Skeletal muscle satellite cell (primary cell): Measurements from ENCODE around the gene ZBTB8OS.

Source experiments
- H3K27me3 ChIP-seq: 2 replicates; pipeline ENCODE4 v1.7.0; 2013; ENCODE audit warnings: low read length; ENCODE audit not compliant: control insufficient read depth, insufficient read depth
- H3K36me3 ChIP-seq: 2 replicates; pipeline ENCODE4 v1.7.0; 2013; ENCODE audit warnings: mild to moderate bottlenecking, control low read depth, low read length; ENCODE audit not compliant: insufficient read depth
- H3K4me1 ChIP-seq: 2 replicates; pipeline ENCODE4 v1.7.0; 2013; ENCODE audit warnings: low read length; ENCODE audit not compliant: control insufficient read depth, insufficient read depth
- H3K4me2 ChIP-seq: 2 replicates; pipeline ENCODE4 v1.7.0; 2013; ENCODE audit warnings: mild to moderate bottlenecking, low read length
- H3K4me3 ChIP-seq: 2 replicates; pipeline ENCODE4 v1.7.0; 2013; ENCODE audit warnings: low read length
- H3K9ac ChIP-seq: 2 replicates; pipeline ENCODE4 v1.7.0; 2013; ENCODE audit warnings: mild to moderate bottlenecking, low read depth, low read length, moderate library complexity
- H3K9me3 ChIP-seq: replicated peaks from 2 replicates; pipeline ENCODE4 v1.7.0; 2013; ENCODE audit warnings: mild to moderate bottlenecking, control low read depth, low read length

Gene ZBTB8OS

DNA sequence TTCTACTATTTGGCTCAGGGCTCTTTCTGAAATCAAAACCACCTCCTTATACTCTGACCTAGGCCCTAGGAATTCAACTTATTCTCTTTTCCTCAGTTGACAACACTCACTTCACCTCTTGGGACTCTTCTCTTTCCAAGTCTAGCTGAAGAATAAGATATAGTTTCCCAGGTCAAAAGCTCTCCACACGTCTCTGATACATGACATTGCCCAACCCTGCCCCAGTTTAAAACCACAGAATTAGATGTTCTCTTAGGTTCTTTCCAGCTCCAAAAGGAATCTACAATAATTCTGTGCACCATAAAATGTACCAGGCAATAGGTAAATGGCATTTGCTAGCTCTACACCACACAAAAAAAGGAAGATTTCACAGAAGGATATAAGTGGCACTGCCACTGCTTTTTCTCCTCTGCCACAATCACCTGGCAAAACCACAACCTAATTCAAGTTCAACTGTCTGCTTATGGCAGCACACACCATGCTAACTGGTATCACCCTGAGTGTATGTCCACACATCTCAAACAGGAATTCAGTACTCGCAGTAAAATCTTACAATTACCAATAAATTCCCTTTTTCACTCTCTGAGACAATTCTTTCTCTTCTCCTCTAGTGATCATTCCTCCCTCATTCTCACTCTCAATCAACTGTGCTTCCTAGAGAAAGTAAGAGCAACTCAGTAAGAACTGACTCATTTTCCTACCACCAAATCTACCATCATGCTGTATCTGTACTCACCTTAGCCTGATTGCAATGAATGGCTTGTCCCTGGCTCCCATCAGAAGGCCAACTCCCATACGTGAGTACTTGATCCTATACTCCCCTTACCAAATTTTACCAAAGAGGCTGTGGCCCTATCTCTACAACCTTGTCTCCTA, 27.3 kb downstream of the ZBTB8OS start:
- H3K9ac ChIP-seq = no peak overlapping the region
- H3K36me3 ChIP-seq = peaks cover 25% of the 10 kb centered on the region
- H3K27me3 ChIP-seq = no peaks in the 10 kb centered on the region
- H3K4me3 ChIP-seq = no peak overlapping the region
- H3K4me2 ChIP-seq = no peak overlapping the region
- no peaks in the 10 kb centered on the region for H3K4me1 ChIP-seq
- no peaks in the 10 kb centered on the region for H3K9me3 ChIP-seq

DNA sequence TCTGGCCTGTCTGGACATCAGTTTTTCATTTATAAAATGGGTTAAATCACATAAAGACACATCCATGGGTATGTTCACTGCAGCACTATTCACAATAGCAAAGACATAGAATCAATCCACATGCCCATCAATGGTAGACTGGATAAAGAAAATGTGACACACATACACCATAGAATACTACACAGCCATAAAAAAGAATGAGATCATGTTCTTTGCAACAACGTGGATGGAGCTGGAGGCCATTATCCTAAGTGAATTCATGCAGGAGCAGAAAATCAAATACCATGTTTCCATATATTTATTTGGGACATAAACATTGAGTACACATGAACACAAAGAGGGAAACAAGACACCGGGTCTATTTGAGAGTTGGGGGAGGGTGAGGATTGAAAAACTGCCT, 28.1 kb downstream of the ZBTB8OS start:
- H3K4me1 ChIP-seq = no peaks in the 10 kb centered on the region
- H3K4me3 ChIP-seq = no peak overlapping the region
- no peak overlapping the region for H3K9ac ChIP-seq
- peaks cover 20% of the 10 kb centered on the region for H3K36me3 ChIP-seq
- no peak overlapping the region for H3K4me2 ChIP-seq
- H3K9me3 ChIP-seq = no peaks in the 10 kb centered on the region
- H3K27me3 ChIP-seq = no peaks in the 10 kb centered on the region

DNA sequence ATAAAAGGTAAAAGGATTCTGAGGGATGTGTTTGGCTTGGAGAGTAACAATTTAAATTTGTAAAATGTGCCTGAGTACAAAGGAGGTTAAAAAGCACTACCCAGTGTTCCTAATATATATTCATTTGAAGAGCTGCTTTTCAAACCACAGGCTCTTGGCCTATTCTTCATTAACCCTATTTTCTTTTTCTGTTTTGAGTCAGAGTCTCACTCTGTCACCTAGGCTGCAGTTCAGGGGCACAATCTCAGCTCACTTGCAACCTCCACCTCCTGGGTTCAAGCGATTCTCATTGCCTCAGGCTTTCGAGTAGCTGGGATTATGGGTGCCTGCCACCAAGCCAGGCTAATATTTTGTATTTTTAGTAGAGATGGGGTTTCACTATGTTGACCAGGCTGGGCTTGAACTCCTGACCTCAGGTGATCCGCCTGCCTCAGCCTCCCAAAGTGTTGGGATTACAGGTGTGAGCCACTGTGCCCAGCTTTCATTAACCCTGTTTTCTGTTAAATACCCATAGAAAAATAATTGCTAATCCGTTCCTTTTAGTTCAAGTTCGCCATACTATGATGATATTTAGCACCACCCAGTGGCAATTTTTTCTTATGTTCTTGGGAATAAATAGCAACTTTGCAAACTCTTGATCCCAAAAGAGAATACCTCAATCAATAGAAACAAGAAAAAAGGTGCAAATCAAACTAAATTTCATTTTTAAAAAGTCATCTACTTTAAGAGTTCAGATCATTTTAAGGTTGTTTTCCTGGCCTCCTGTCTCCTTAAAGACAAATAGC, 30.5 kb downstream of the ZBTB8OS start:
- Histone ChIP-seq H3K36me3 (peaks cover 14% of the 10 kb centered on the region), H3K27me3 (no peaks in the 10 kb centered on the region), H3K4me1 (no peaks in the 10 kb centered on the region), H3K9me3 (no peaks in the 10 kb centered on the region), H3K4me2 (no peak overlapping the region), H3K9ac (no peak overlapping the region), H3K4me3 (no peak overlapping the region)

DNA sequence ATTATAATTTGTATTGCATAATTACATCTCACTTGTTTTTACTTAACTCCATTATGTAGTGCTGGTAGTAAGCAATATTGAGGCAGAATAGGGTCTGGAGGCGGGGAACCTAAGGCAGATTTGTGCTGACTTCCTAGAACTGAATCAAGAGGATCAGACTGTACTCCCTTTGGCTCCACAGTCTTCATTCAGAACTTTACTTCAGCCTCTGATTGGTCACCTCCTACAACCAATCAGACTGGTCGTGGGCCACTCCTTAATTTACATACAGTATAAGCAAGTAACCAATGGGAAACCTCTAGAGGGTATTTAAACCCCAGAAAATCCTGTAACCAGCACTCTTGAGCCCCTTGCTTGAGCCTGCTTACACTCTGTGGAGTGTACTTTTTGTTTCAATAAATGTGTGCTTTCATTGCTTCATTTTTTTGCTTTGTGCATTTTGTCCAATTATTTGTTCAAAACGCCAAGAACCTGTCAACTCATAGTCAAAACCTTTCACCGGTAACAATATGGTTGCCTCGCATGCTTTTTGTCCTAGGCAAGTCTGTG, 31.6 kb downstream of the ZBTB8OS start:
- no peak overlapping the region for H3K4me3 ChIP-seq
- H3K9ac ChIP-seq = no peak overlapping the region
- H3K36me3 ChIP-seq = peaks cover 11% of the 10 kb centered on the region
- H3K4me1 ChIP-seq = no peaks in the 10 kb centered on the region
- no peaks in the 10 kb centered on the region for H3K27me3 ChIP-seq
- H3K9me3 ChIP-seq = no peaks in the 10 kb centered on the region
- no peak overlapping the region for H3K4me2 ChIP-seq

DNA sequence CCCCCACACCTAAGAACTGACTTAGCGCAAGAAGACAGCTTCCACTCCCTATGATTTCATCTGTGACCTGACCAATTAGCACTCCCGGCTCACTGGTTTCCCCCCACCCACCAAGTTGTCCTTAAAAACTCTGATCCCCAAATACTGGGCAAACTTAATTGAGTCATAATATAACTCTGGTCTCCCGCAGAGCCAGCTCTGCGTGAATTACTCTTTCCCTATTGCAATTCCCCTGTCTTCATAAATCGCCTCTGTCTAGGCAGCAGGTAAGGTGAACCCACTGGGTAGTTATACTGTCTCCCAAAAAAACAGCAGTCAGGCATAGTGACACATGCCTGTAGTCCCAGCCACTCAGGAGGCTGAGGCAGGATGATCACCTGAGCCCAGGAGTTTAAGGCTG, 36.9 kb downstream of the ZBTB8OS start:
- Histone ChIP-seq H3K9ac (no peak overlapping the region), H3K4me2 (no peak overlapping the region), H3K4me1 (no peaks in the 10 kb centered on the region), H3K4me3 (no peak overlapping the region), H3K9me3 (no peaks in the 10 kb centered on the region), H3K36me3 (no peaks in the 10 kb centered on the region), H3K27me3 (no peaks in the 10 kb centered on the region)

DNA sequence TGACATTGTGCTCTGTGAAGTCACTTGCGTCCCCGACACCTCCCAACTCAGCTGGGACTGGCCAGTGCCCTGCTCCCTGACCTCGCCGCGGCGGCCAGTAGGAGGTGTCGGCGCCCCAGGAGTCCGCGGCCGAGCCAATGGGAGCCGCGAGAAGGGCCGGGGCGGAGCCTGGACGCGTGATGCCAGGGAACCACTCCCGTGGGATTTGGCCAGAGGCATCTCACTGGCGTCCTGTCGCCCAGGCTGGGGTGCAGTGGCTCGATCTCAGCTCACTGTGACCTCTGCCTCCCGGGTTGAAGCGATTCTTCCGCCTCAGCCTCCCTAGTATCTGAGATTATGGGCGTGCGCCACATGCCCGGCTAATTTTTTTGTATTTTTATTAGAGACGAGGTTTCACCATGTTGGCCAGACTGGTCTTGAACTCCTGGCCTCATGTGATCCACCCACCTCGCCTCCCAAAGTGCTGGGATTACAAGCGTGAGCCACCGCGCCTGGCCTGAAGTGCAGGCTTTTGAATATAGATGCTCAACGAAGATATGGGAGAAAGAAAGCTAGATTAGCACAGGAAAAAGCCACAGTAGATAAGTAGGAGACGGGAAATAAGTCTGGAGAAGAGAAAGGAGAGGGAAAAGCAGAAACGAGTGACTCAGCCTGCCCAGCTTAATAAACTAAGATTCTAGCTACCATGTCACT, 38.0 kb downstream of the ZBTB8OS start:
- H3K9me3 ChIP-seq = no peaks in the 10 kb centered on the region
- H3K4me2 ChIP-seq = peak overlapping the region; percentile 77
- no peaks in the 10 kb centered on the region for H3K27me3 ChIP-seq
- H3K36me3 ChIP-seq = no peaks in the 10 kb centered on the region
- no peaks in the 10 kb centered on the region for H3K4me1 ChIP-seq
- H3K9ac ChIP-seq = peak overlapping the region; percentile 38
- H3K4me3 ChIP-seq = peak overlapping the region; percentile 68

DNA sequence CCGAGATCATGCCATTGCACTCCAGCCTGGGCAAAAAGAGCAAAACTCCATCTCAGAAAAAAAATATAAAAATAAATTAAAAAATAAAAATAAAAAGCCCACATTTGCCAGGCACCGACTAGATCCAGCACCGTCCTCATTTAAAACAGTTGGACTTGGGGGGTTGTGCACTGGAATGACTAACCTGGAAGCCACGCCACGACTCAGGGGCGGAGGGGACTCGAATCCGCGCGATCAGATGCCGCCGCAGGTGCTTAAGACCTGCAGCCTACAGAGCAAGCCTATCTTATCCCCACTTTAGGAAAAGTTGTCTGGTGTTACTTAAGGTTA, 38.5 kb downstream of the ZBTB8OS start:
- H3K27me3 ChIP-seq = no peaks in the 10 kb centered on the region
- H3K4me2 ChIP-seq = peak overlapping the region; percentile 77
- no peaks in the 10 kb centered on the region for H3K4me1 ChIP-seq
- H3K4me3 ChIP-seq = peak overlapping the region; percentile 68
- no peaks in the 10 kb centered on the region for H3K9me3 ChIP-seq
- no peaks in the 10 kb centered on the region for H3K36me3 ChIP-seq
- H3K9ac ChIP-seq = peak overlapping the region; percentile 38

DNA sequence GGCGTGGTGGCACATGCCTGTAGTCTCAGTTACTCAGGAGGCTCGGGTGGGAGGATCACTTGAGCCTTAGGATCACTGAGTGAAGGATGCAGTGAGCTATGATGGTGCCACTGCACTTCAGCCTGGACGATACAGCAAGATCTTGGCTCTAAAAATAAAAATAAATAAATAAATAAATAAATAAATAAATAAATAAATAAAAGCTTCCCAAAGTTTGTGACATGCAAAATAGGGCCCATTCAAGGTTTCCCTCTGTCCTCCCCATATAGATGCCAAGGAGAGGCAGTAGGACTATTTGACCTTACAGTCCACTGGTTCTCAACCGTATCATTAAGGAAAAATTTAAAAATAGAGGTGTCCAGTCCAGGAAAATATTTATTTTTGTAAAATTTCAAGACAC, 41.2 kb downstream of the ZBTB8OS start:
- H3K4me1 ChIP-seq = no peaks in the 10 kb centered on the region
- H3K4me3 ChIP-seq = no peak overlapping the region
- no peak overlapping the region for H3K9ac ChIP-seq
- H3K36me3 ChIP-seq = no peaks in the 10 kb centered on the region
- H3K27me3 ChIP-seq = no peaks in the 10 kb centered on the region
- no peak overlapping the region for H3K4me2 ChIP-seq
- H3K9me3 ChIP-seq = no peaks in the 10 kb centered on the region

DNA sequence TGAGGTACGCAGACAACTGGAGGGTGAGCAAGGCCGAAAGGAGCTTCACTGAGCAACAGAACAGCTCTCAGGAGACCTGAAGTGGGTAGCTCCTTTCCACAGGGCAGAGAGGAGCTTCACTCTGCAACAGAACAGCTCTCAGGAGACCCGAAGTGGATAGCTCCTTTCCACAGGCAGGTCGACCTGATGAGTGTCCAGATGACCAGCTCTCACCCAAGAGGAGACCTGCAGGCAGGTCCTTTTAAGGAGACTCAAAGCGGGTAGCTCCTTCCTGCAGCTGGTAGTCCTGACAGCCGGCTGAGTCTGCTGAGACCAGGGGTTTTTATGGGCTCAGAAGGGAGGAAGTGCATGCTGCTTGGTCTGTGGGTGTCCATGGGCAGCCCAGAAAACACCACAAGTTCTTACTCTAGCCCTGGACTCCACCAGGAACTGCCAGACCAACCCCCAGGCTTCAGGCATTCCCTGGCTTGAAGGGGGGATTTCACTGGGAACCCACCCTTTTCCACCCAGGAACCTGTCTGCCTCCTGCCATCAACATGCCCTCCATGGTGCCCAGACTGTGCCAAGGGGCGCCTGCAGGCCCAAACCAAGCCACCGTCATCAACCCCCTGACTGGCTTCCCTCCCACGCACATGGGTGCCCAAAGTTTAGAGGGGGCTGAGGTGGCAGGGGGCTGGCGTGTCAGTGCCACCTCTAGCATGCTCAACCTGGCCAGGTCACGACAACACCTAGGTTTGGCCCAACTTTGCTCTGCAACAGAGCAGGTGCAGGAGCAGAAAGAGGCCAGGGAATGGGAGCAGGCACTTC, 43.6 kb downstream of the ZBTB8OS start:
- Histone ChIP-seq H3K27me3 (no peaks in the 10 kb centered on the region), H3K4me1 (no peaks in the 10 kb centered on the region), H3K4me2 (no peak overlapping the region), H3K9me3 (no peaks in the 10 kb centered on the region), H3K4me3 (no peak overlapping the region), H3K9ac (no peak overlapping the region), H3K36me3 (no peaks in the 10 kb centered on the region)

DNA sequence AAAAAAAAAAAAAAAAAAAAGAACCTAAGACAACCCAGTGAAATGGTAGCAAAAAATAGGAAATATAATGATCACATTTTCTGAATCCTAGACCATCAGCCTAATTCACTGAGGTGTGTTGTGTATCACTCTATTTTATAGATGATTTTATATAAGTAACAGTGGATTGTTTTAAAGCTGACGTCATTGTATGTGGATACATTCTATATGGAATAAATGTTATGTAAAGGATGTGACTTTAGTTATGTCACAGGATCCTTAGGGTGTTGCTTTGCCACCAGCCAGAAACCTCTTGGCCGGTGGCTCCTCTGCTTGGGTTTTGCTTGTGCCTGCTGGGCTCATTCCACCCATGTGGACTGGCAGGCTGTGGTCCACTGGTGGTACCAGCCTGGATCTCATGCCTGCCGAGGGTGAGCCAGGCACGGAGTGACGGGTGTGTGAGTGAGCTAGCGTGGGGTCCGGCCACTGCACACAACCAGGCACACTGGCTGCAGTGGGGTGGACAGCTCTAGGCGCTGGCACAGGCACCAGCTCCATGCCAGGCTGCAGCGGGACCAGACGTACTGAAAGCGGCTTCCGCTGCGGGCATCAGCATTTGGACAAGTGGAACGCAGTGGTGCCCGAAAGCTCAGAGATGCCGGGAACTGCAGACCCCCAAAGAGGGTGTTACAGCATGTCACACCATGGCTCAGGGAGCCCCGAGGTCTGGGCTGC, 44.5 kb downstream of the ZBTB8OS start:
- no peak overlapping the region for H3K9ac ChIP-seq

More for the DNA sequence above, 44.5 kb downstream of the ZBTB8OS start:
- Histone ChIP-seq H3K4me3 (no peak overlapping the region), H3K4me1 (no peaks in the 10 kb centered on the region), H3K36me3 (no peaks in the 10 kb centered on the region), H3K4me2 (no peak overlapping the region), H3K9me3 (no peaks in the 10 kb centered on the region), H3K27me3 (no peaks in the 10 kb centered on the region)
